B cell (primary cell): ENCODE data around the gene IL25.

Experiments
- CTCF ChIP-seq: fragments of 200-600 bp; IDR thresholded peaks from one replicate; pipeline ENCODE4 v1.8.0; 2022; ENCODE audit warnings: antibody characterized with exemption, mild to moderate bottlenecking
- EZH2 ChIP-seq: IDR thresholded peaks from 2 replicates; pipeline ENCODE4 v1.6.1; 2012; ENCODE audit warnings: borderline replicate concordance, low read depth, mild to moderate bottlenecking, moderate library complexity, low read length; ENCODE audit not compliant: insufficient read depth, poor library complexity, severe bottlenecking

DNA sequence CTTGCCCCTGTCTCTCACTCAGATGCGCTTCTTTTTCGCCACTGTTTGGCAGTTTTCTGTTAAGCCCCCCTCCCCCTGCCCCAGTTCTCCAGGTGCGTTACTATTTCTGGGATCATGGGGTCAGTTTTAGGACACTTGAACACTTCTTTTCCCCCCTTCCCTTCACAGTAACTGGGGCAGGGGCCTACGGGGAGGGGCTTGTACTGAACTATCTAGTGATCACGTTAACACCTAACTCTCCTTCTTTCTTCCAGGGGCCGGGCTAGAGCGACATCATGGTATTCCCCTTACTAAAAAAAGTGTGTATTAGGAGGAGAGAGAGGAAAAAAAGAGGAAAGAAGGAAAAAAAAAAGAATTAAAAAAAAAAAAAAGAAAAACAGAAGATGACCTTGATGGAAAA is 47.6 kb upstream of the IL25 start:
- TF ChIP-seq CTCF (no peak), EZH2 (no peak)
